ENCODE measurements around the gene SLC39A3. TPM values are rescaled to one million over a fixed set of nuclear protein-coding genes. Genes with fewer than 3 reads are reported as not detected.

SLC39A3 gene
- total and polyA plus RNA-seq, 10 of the 15 experiments (the other 5 are each of a cell fraction or from before 2014, with no cell fraction given) = 0.63 to 67.1 (median 51.2) TPM

- Histone ChIP-seq H3K27me3 (replicated peaks in 1 of 2; ENCODE audit: control insufficient read depth in 2 of 2, insufficient read depth in 2 of 2, low read length in 1 of 2) (no peaks in the 10 kb centered on the region), H3K27ac (ENCODE audit: control insufficient read depth, insufficient read depth) (no peak overlapping the region), H3K9me3 (replicated peaks; ENCODE audit: control insufficient read depth, insufficient read depth, low read length) (no peaks in the 10 kb centered on the region; the same call in 2 of the 3 replicates), H3K4me2 (ENCODE audit: control insufficient read depth, insufficient read depth) (no peak overlapping the region), H3K4me1 (ENCODE audit: control insufficient read depth, insufficient read depth, low read length) (peaks cover 25% of the 10 kb centered on the region), H3K4me3 (no peak overlapping the region), H4K20me1 (ENCODE audit: control insufficient read depth, insufficient read depth) (no peaks in the 10 kb centered on the region), H3K79me2 (ENCODE audit: control insufficient read depth, insufficient read depth, low read length) (peaks cover 24% of the 10 kb centered on the region), H3K9ac (ENCODE audit: control insufficient read depth, insufficient read depth, low read length) (no peak overlapping the region), H2AFZ (ENCODE audit: control insufficient read depth, low read depth, low read length) (no peak overlapping the region), H3K36me3 (ENCODE audit: control insufficient read depth in 2 of 2, insufficient read depth in 2 of 2, low read length in 1 of 2) (no peaks in the 10 kb centered on the region; a peak in 1 of 4 replicates)
- BruUV-seq (replicated peaks) = TSS peak; percentile 54
- intact Hi-C loops (cut with micrococcal nuclease; ENCODE audit: unreplicated experiment) (no loop called here), in situ Hi-C loops (cut with MboI) (no loop called here)
- ATAC-seq (no peak), FAIRE-seq (no peak), DNase-seq (ENCODE audit: low read depth, low spot score) (no peak)
- TF ChIP-seq RAD51 (IDR thresholded peaks at IDR 0.05) = no peak
- TF ChIP-seq BMI1 (IDR thresholded peaks at IDR 0.05; ENCODE audit: borderline replicate concordance) = no peak
- TF ChIP-seq ZNF274 (IDR thresholded peaks at IDR 0.05; ENCODE audit: insufficient read depth, insufficient read length) = no peak
- no peak for TF ChIP-seq TCF3 (IDR thresholded peaks at IDR 0.05; ENCODE audit: borderline replicate concordance, insufficient read depth, low read depth, low read length)
- no peak for TF ChIP-seq RELA (IDR thresholded peaks at IDR 0.05; ENCODE audit: borderline replicate concordance, partially characterized antibody)
- no peak for TF ChIP-seq CEBPB (IDR thresholded peaks at IDR 0.05; ENCODE audit: borderline replicate concordance in 1 of 2, low read depth in 2 of 2, low read length in 2 of 2)
- no peak for TF ChIP-seq MYB (IDR thresholded peaks at IDR 0.05; ENCODE audit: borderline replicate concordance, low read depth, low read length)
- no peak for TF ChIP-seq USF2 (IDR thresholded peaks at IDR 0.05; ENCODE audit: borderline replicate concordance, low read depth, low read length)
- no peak for TF ChIP-seq KLF5 (IDR thresholded peaks at IDR 0.05; ENCODE audit: partially characterized antibody)
- no peak for TF ChIP-seq PAX5 (IDR thresholded peaks at IDR 0.05; ENCODE audit: borderline replicate concordance, low read depth, low read length)
- no peak for TF ChIP-seq NFIC (IDR thresholded peaks at IDR 0.05; ENCODE audit: low read depth, low read length)
- CTCF ChIA-PET = no interaction called here
- 89% methylated on average over 9 of the region's 9 CpGs for WGBS (ENCODE audit: insufficient coverage, insufficient replicate concordance, low lambda C conversion rate, missing lambda C conversion rate)
- SMC1A ChIA-PET (ENCODE audit: uncharacterized antibody, unreplicated experiment) = no interaction called here
- RAD21 ChIA-PET (ENCODE audit: unreplicated experiment) = no interaction called here
- POLR2A ChIA-PET = no interaction called here
These were observed 47.9 kb downstream of the SLC39A3 start for GRCh38 chr19:2691951-2692350.

All from GM12878 (cell line).